HepG2 (cell line): ENCODE data around the gene STPG2. TPM values are rescaled to one million over a fixed set of nuclear protein-coding genes. Genes with fewer than 3 reads are reported as not detected.

ENCODE experiments used
- ATAC-seq: fragments of 200-7000 bp; cut with Tn5 transposase; 3 replicates; pipeline ENCODE4 v1.9.1; 2020; ENCODE audit warnings: mild to moderate bottlenecking, moderate library complexity
- BruUV-seq: library from RNA; stranded (reverse); fragments of 400-500 nt; replicated peaks from 2 replicates; lab custom pipeline; 2021; lab: Mats Ljungman, UMichigan
- CTCF ChIA-PET: fragments of 300-600 bp; formaldehyde crosslinking; extraction: SDS; loops from one replicate; lab custom pipeline; 2021; ENCODE audit warnings: low total read pairs, inconsistent platforms, low intra/inter-chr PET ratio; lab: Yijun Ruan, JAX
- POLR2A ChIA-PET: fragments of 350-600 bp; sonication (Branson Sonifier 250); formaldehyde crosslinking; loops from one replicate; lab custom pipeline; 2020; ENCODE audit warnings: antibody characterized with exemption, inconsistent platforms; lab: Yijun Ruan, JAX
- DNase-seq: peaks from one replicate; pipeline ENCODE4 v3.0.0-alpha.2; 2015; ENCODE audit warnings: low spot score
- FAIRE-seq: peaks from 3 replicates; lab custom pipeline; 2011; peaks lifted over from hg19 to GRCh38; lab: Jason Lieb, UNC
- H2AFZ ChIP-seq: one replicate; pipeline ENCODE4 v1.6.1; 2011; ENCODE audit warnings: low read length, inconsistent platforms
- H3K27ac ChIP-seq: fragments of 300-600 bp; 3 replicates; pipeline ENCODE4 v1.8.0; 2011; ENCODE audit warnings: mixed run types, mild to moderate bottlenecking, mixed read lengths, low read length, inconsistent platforms; ENCODE audit not compliant: insufficient read depth; ENCODE audit errors: extremely low read length
- H3K27me3 ChIP-seq, 2 experiments: fragments of 200-600 bp in 1 of 2; 2 replicates in 1 of 2; 3 replicates in 1 of 2; pipeline versions ENCODE4 v1.6.0 to v1.8.0; 2011; ENCODE audit warnings: low read length in 2 of 2, mild to moderate bottlenecking in 2 of 2, moderate library complexity in 2 of 2, inconsistent platforms in 1 of 2; ENCODE audit not compliant: insufficient read depth in 2 of 2, control insufficient read depth in 1 of 2
- H3K36me3 ChIP-seq, 2 experiments: fragments of 200-600 bp in 1 of 2; replicated peaks in 1 of 2; 2 replicates in 1 of 2; 3 replicates in 1 of 2; pipeline versions ENCODE4 v1.5.1 to v1.8.0; 2011; ENCODE audit warnings: low read length in 2 of 2, inconsistent platforms in 1 of 2; ENCODE audit not compliant: insufficient read depth in 2 of 2, control insufficient read depth in 1 of 2
- H3K4me1 ChIP-seq: 2 replicates; pipeline ENCODE4 v1.5.1; 2012; ENCODE audit warnings: low read length, inconsistent platforms; ENCODE audit not compliant: insufficient read depth
- H3K4me2 ChIP-seq: 2 replicates; pipeline ENCODE4 v1.6.0; 2011; ENCODE audit warnings: low read depth, low read length, inconsistent platforms
- H3K4me3 ChIP-seq, 3 experiments: fragments of 200-600 bp in 1 of 3; sonication (generic), shearing (Covaris generic) in 1 of 3; replicated peaks in 1 of 3; 2 replicates each; pipeline ENCODE4 v1.5.1; 2011 to 2016; ENCODE audit warnings: low read length in 3 of 3, inconsistent platforms in 2 of 3, low read depth in 2 of 3, mild to moderate bottlenecking in 2 of 3, control low read depth in 1 of 3, mixed read lengths in 1 of 3; ENCODE audit not compliant: insufficient read depth in 1 of 3
- H3K79me2 ChIP-seq: one replicate; pipeline ENCODE4 v1.6.1; 2011; ENCODE audit warnings: low read length, inconsistent platforms; ENCODE audit not compliant: insufficient read depth
- H3K9ac ChIP-seq: 2 replicates; pipeline ENCODE4 v1.6.0; 2011; ENCODE audit warnings: mild to moderate bottlenecking, low read depth, low read length, inconsistent platforms; ENCODE audit not compliant: insufficient read depth
- H3K9me3 ChIP-seq: 2 replicates; pipeline ENCODE4 v1.5.1; 2012; ENCODE audit warnings: mild to moderate bottlenecking, low read length
- H4K20me1 ChIP-seq: 2 replicates; pipeline ENCODE4 v1.6.0; 2011; ENCODE audit warnings: inconsistent platforms, mild to moderate bottlenecking, low read length, moderate library complexity; ENCODE audit not compliant: insufficient read depth
- KLF12 ChIP-seq: sonication (generic); formaldehyde crosslinking; IDR thresholded peaks from 2 replicates; pipeline ENCODE4 v1.4.0; 2020; ENCODE audit warnings: missing genetic modification reagents, borderline replicate concordance
- NFIB ChIP-seq: sonication (generic); formaldehyde crosslinking; IDR thresholded peaks from 2 replicates; pipeline ENCODE4 v1.9.0; 2021; ENCODE audit warnings: missing genetic modification reagents, mild to moderate bottlenecking, borderline replicate concordance
- PAF1 ChIP-seq: IDR thresholded peaks from 2 replicates; pipeline ENCODE4 v1.6.1; 2016; ENCODE audit warnings: missing genetic modification reagents, missing compliant biosample characterization
- PRPF4 ChIP-seq: fragments of 200-400 bp; formaldehyde crosslinking; IDR thresholded peaks from 2 replicates; pipeline ENCODE4 v1.6.1; 2016; ENCODE audit warnings: low read length, low read depth; ENCODE audit not compliant: poor library complexity, severe bottlenecking
- RBM22 ChIP-seq: fragments of 200-400 bp; formaldehyde crosslinking; optimal IDR thresholded peaks from 2 replicates; pipeline ENCODE3; 2017; ENCODE audit warnings: mild to moderate bottlenecking, low read length, moderate library complexity
- SMAD9 ChIP-seq: sonication (generic); formaldehyde crosslinking; IDR thresholded peaks from 2 replicates; pipeline ENCODE4 v1.5.1; 2020; ENCODE audit warnings: mild to moderate bottlenecking, missing genetic modification reagents
- SNAPC2 ChIP-seq: sonication (generic); formaldehyde crosslinking; IDR thresholded peaks from 2 replicates; pipeline ENCODE4 v1.8.1; 2022; ENCODE audit warnings: mild to moderate bottlenecking, missing genetic modification reagents
- SP4 ChIP-seq: sonication (generic); formaldehyde crosslinking; IDR thresholded peaks from 2 replicates; pipeline ENCODE4 v1.8.1; 2023; ENCODE audit warnings: mild to moderate bottlenecking, missing genetic modification reagents
- ZNF670 ChIP-seq: sonication (generic); formaldehyde crosslinking; IDR thresholded peaks from 2 replicates; pipeline ENCODE4 v1.8.0; 2022; ENCODE audit warnings: mild to moderate bottlenecking, missing genetic modification reagents, borderline replicate concordance
- ZNF883 ChIP-seq: sonication (generic); formaldehyde crosslinking; IDR thresholded peaks from 2 replicates; pipeline ENCODE4 v1.5.1; 2020; ENCODE audit warnings: mild to moderate bottlenecking, missing genetic modification reagents; ENCODE audit errors: not compliant biosample characterization
- WGBS: methylation state at CpG from one replicate; pipeline ENCODE4 v1.1.6; 2017; ENCODE audit warnings: low lambda C conversion rate; 5-methylcytosine and 5-hydroxymethylcytosine counted together
- in situ Hi-C: cut with HindIII; loops from 2 replicates; pipeline ENCODE4 v1.10.0; 2017; ENCODE audit warnings: low pct_unique_long_range_greater_than_20kb; ENCODE audit not compliant: extremely low pct_ligation_motif_present
- intact Hi-C: fragments of 100-400 bp; cut with micrococcal nuclease; formaldehyde crosslinking; loops from one replicate; pipeline ENCODE4 v1.10.0; 2022; ENCODE audit not compliant: unreplicated experiment
- polyA plus RNA-seq, 8 experiments: library from polyadenylated mRNA; depleted of rRNA in 3 of 8; stranded (reverse) in 7 of 8; unstranded in 1 of 8; fragments of >200 nt; fragmentation: Illumina TruSeq in 4 of 8; extraction: Trizol in 4 of 8; gene quantifications; 2 replicates each; pipeline versions ENCODE4 v1.2.1 to v1.2.3, GENCODE V29; 2011 to 2016; ENCODE audit warnings: low read depth in 4 of 8, missing spikeins in 1 of 8, mixed read lengths in 1 of 8; ENCODE audit not compliant: insufficient read depth in 1 of 8
- total RNA-seq, 5 experiments: library from RNA; depleted of rRNA; stranded (reverse); fragments of >200 nt; fragmentation: Illumina TruSeq; extraction: Trizol; gene quantifications; 2 replicates each; pipeline ENCODE4 v1.2.3, GENCODE V29; 2016; ENCODE audit warnings: low read depth in 1 of 5

Gene STPG2
- total and polyA plus RNA-seq, 2 of the 13 experiments (the other 11 are each of a cell fraction or from before 2014, with no cell fraction given) = 0.07 TPM; not detected in 1

DNA sequence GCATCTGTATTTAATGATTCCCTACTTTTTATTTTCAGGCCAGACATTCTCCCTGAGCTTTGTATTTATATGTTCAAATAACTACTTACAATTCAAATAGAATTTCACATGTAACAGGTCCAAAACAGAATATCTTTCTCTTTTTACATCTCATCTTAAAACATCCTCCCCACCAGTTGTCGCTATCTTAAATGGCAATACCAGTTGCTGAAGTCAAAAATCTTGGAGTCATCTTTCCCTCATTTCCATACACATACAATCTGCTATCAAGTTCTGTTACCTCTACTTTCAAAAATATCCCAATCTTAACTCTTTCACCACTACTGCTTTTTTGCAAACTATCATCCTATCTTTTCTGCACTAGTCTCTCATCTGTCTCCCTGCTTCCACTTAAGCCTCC is 330.5 kb downstream of the STPG2 start:
- Histone ChIP-seq H4K20me1 (no peaks in the 10 kb centered on the region), H3K27ac (no peak overlapping the region), H3K79me2 (no peaks in the 10 kb centered on the region), H3K9me3 (0 out of 2 replicates have a peak, but pooled peaks cover 5% of the 10 kb centered on the region), H3K36me3 (no peaks in the 10 kb centered on the region), H3K4me2 (no peak overlapping the region), H2AFZ (no peak overlapping the region), H3K27me3 (no peaks in the 10 kb centered on the region), H3K4me1 (no peaks in the 10 kb centered on the region), H3K9ac (no peak overlapping the region), H3K4me3 (no peak overlapping the region)
- ChIA-PET CTCF (no interaction called here), POLR2A (no interaction called here)
- DNase-seq (no peak), FAIRE-seq (no peak), ATAC-seq (no peak)
- no TSS peak for BruUV-seq
- intact Hi-C loops = no loop called here
- in situ Hi-C loops = no loop called here
- 52% methylated on average over 1 of the region's 1 CpG for WGBS
- TF ChIP-seq PAF1 (no peak), KLF12 (CRISPR knock-in tag) (no peak), ZNF883 (no peak), ZNF670 (CRISPR knock-in tag) (no peak), RBM22 (no peak)
- TF ChIP-seq, all 625 proteins: peak for 0

GRCh38 chr4:97786306-97786920 is 356.9 kb downstream of the STPG2 start:
- FAIRE-seq (no peak), ATAC-seq (no peak), DNase-seq (no peak)
- intact Hi-C loops (no loop called here), in situ Hi-C loops (no loop called here)
- H3K36me3 ChIP-seq = no peaks in the 10 kb centered on the region
- CTCF ChIA-PET = no interaction called here
- H3K9ac ChIP-seq = no peak overlapping the region
- BruUV-seq = no TSS peak
- POLR2A ChIA-PET = no interaction called here
- no peaks in the 10 kb centered on the region for H3K4me1 ChIP-seq
- WGBS = 32% methylated on average over 3 of the region's 3 CpGs
- H3K79me2 ChIP-seq = no peaks in the 10 kb centered on the region
- H3K4me2 ChIP-seq = no peak overlapping the region
- H3K4me3 ChIP-seq = no peak overlapping the region
- TF ChIP-seq SNAPC2 (CRISPR knock-in tag) (no peak), PRPF4 (no peak), SP4 (CRISPR knock-in tag) (no peak), NFIB (CRISPR knock-in tag) (no peak), SMAD9 (CRISPR knock-in tag) (no peak)
- no peaks in the 10 kb centered on the region for H4K20me1 ChIP-seq
- H3K27ac ChIP-seq = no peak overlapping the region
- H2AFZ ChIP-seq = no peak overlapping the region
- H3K9me3 ChIP-seq = no peaks in the 10 kb centered on the region
- no peaks in the 10 kb centered on the region for H3K27me3 ChIP-seq
